Astrocyte (in vitro differentiated cells and primary cell): Measurements from ENCODE around the gene GRIN2A. TPM values are rescaled to one million over a fixed set of nuclear protein-coding genes. Genes with fewer than 3 reads are reported as not detected.

ENCODE experiments used
- DNase-seq: peaks from one replicate; pipeline ENCODE4 v3.0.0-alpha.2; 2010; ENCODE audit warnings: low read depth
- FAIRE-seq: peaks from 2 replicates; lab custom pipeline; 2011; peaks lifted over from hg19 to GRCh38; lab: Jason Lieb, UNC
- H2AFZ ChIP-seq: 2 replicates; pipeline ENCODE4 v1.6.0; 2012; ENCODE audit warnings: low read depth, low read length, inconsistent platforms
- H3K27ac ChIP-seq: 2 replicates; pipeline ENCODE4 v1.5.1; 2011; ENCODE audit warnings: low read depth, low read length, inconsistent platforms
- H3K27me3 ChIP-seq: 2 replicates; pipeline ENCODE4 v1.6.0; 2011; ENCODE audit warnings: low read length, inconsistent platforms; ENCODE audit not compliant: insufficient read depth
- H3K36me3 ChIP-seq: 2 replicates; pipeline ENCODE4 v1.5.1; 2011; ENCODE audit warnings: low read length, inconsistent platforms; ENCODE audit not compliant: insufficient read depth
- H3K4me1 ChIP-seq: 2 replicates; pipeline ENCODE4 v1.5.1; 2011; ENCODE audit warnings: low read length, inconsistent platforms; ENCODE audit not compliant: insufficient read depth
- H3K4me2 ChIP-seq: 2 replicates; pipeline ENCODE4 v1.6.0; 2012; ENCODE audit warnings: low read length, inconsistent platforms
- H3K4me3 ChIP-seq: 2 replicates; pipeline ENCODE4 v1.5.1; 2011; ENCODE audit warnings: low read depth, mild to moderate bottlenecking, low read length, inconsistent platforms; ENCODE audit not compliant: insufficient read depth
- H3K79me2 ChIP-seq: 2 replicates; pipeline ENCODE4 v1.6.0; 2012; ENCODE audit warnings: mild to moderate bottlenecking, low read length, inconsistent platforms; ENCODE audit not compliant: insufficient read depth
- H3K9ac ChIP-seq: 2 replicates; pipeline ENCODE4 v1.6.0; 2012; ENCODE audit warnings: mild to moderate bottlenecking, low read length, inconsistent platforms
- H3K9me3 ChIP-seq: 2 replicates; pipeline ENCODE4 v1.5.1; 2012; ENCODE audit warnings: low read depth, mild to moderate bottlenecking, low read length, inconsistent platforms; ENCODE audit not compliant: insufficient read depth
- H4K20me1 ChIP-seq: 2 replicates; pipeline ENCODE4 v1.6.0; 2012; ENCODE audit warnings: low read length, inconsistent platforms; ENCODE audit not compliant: insufficient read depth
- H3K27ac Mint-ChIP-seq: one replicate; pipeline ENCODE4 v1.8.0; 2021; ENCODE audit warnings: mild to moderate bottlenecking, mixed read lengths; ENCODE audit not compliant: unreplicated experiment
- H3K27me3 Mint-ChIP-seq: one replicate; pipeline ENCODE4 v1.8.0; 2021; ENCODE audit warnings: low read depth, mixed read lengths; ENCODE audit not compliant: unreplicated experiment
- H3K36me3 Mint-ChIP-seq: one replicate; pipeline ENCODE4 v1.8.0; 2021; ENCODE audit warnings: low read depth, mixed read lengths; ENCODE audit not compliant: unreplicated experiment
- H3K4me1 Mint-ChIP-seq: one replicate; pipeline ENCODE4 v1.8.0; 2021; ENCODE audit warnings: low read depth, mixed read lengths; ENCODE audit not compliant: unreplicated experiment
- H3K4me3 Mint-ChIP-seq: one replicate; pipeline ENCODE4 v1.8.0; 2021; ENCODE audit warnings: mild to moderate bottlenecking, moderate library complexity, mixed read lengths; ENCODE audit not compliant: unreplicated experiment
- H3K9me3 Mint-ChIP-seq: one replicate; pipeline ENCODE4 v1.8.0; 2021; ENCODE audit warnings: mild to moderate bottlenecking, mixed read lengths; ENCODE audit not compliant: unreplicated experiment
- EZH2 ChIP-seq: IDR thresholded peaks from 2 replicates; pipeline ENCODE4 v1.6.1; 2012; ENCODE audit warnings: mild to moderate bottlenecking, low read length, inconsistent platforms; ENCODE audit not compliant: insufficient read depth
- total RNA-seq: library from RNA; stranded (reverse); gene quantifications from 2 replicates; pipeline ENCODE4 v1.2.1, GENCODE V29; 2021
- TF ChIP-seq, protein P1 (sequence below): IDR thresholded peaks from 2 replicates; pipeline ENCODE4 v1.5.1; 2011; ENCODE audit warnings: low read depth, mild to moderate bottlenecking, inconsistent platforms, low read length, moderate library complexity; ENCODE audit not compliant: insufficient read depth

GRIN2A gene
- total RNA-seq, 1 donor from 2014 or later, result 0.68 TPM

DNA sequence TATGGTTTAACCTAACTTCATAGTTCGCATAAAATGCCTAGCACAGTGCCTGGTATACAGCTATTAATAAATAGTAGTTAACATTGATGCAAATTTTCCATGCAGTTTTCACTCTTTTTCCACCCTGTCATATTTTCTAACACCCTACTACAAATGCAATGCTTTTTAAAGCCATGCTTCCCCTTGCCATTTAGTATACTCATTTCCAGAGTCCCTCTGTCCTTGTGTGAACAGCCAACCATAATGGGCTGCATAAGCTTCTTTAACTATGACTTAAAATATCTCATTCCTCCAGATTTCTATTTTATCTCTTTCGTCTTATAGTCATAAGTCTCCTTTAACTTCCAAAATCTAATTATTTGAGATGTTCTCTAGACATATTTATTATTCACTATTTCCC is 284.1 kb downstream of the GRIN2A start:
- TF ChIP-seq, protein P1, sequence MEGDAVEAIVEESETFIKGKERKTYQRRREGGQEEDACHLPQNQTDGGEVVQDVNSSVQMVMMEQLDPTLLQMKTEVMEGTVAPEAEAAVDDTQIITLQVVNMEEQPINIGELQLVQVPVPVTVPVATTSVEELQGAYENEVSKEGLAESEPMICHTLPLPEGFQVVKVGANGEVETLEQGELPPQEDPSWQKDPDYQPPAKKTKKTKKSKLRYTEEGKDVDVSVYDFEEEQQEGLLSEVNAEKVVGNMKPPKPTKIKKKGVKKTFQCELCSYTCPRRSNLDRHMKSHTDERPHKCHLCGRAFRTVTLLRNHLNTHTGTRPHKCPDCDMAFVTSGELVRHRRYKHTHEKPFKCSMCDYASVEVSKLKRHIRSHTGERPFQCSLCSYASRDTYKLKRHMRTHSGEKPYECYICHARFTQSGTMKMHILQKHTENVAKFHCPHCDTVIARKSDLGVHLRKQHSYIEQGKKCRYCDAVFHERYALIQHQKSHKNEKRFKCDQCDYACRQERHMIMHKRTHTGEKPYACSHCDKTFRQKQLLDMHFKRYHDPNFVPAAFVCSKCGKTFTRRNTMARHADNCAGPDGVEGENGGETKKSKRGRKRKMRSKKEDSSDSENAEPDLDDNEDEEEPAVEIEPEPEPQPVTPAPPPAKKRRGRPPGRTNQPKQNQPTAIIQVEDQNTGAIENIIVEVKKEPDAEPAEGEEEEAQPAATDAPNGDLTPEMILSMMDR, result no peak
- TF ChIP-seq EZH2, result no peak
- Histone ChIP-seq H3K36me3 (no peaks in the 10 kb centered on the region), H4K20me1 (no peaks in the 10 kb centered on the region), H3K79me2 (no peaks in the 10 kb centered on the region), H3K4me2 (no peak overlapping the region), H3K4me1 (no peaks in the 10 kb centered on the region), H3K9me3 (no peaks in the 10 kb centered on the region), H3K4me3 (no peak overlapping the region), H3K9ac (no peak overlapping the region), H3K27ac (no peak overlapping the region), H3K27me3 (no peaks in the 10 kb centered on the region), H2AFZ (no peak overlapping the region)
- H3K36me3 Mint-ChIP-seq, result no peaks in the 10 kb centered on the region
- peaks cover 3% of the 10 kb centered on the region for H3K27me3 Mint-ChIP-seq
- H3K27ac Mint-ChIP-seq, result no peak overlapping the region
- DNase-seq (no peak), FAIRE-seq (no peak)
- H3K4me3 Mint-ChIP-seq, result no peak overlapping the region
- H3K9me3 Mint-ChIP-seq, result no peaks in the 10 kb centered on the region
- no peaks in the 10 kb centered on the region for H3K4me1 Mint-ChIP-seq

GRCh38 chr16:9895817-9896216 is 286.4 kb downstream of the GRIN2A start:
- TF ChIP-seq, protein P1, result no peak
- no peak for TF ChIP-seq EZH2
- Mint-ChIP-seq H3K27ac (no peak overlapping the region), H3K27me3 (peaks cover 8% of the 10 kb centered on the region)

GRCh38 chr16:9885876-9886275 is 296.4 kb downstream of the GRIN2A start:
- FAIRE-seq (no peak), DNase-seq (no peak)
- no peak overlapping the region for H3K9ac ChIP-seq
- no peaks in the 10 kb centered on the region for H3K36me3 ChIP-seq
- H3K27me3 ChIP-seq, result no peaks in the 10 kb centered on the region
- no peaks in the 10 kb centered on the region for H3K79me2 ChIP-seq
- Mint-ChIP-seq H3K27me3 (peaks cover 10% of the 10 kb centered on the region), H3K9me3 (no peaks in the 10 kb centered on the region), H3K4me1 (no peaks in the 10 kb centered on the region), H3K36me3 (no peaks in the 10 kb centered on the region), H3K4me3 (no peak overlapping the region), H3K27ac (no peak overlapping the region)
- no peak overlapping the region for H3K27ac ChIP-seq
- H3K4me2 ChIP-seq, result no peak overlapping the region
- no peaks in the 10 kb centered on the region for H4K20me1 ChIP-seq
- no peak for TF ChIP-seq EZH2
- TF ChIP-seq, protein P1, result no peak
- no peak overlapping the region for H2AFZ ChIP-seq
- no peaks in the 10 kb centered on the region for H3K4me1 ChIP-seq
- H3K9me3 ChIP-seq, result no peaks in the 10 kb centered on the region
- H3K4me3 ChIP-seq, result no peak overlapping the region

More at GRCh38 chr16:9895817-9896216, 286.4 kb downstream of the GRIN2A start:
- Histone ChIP-seq H3K36me3 (no peaks in the 10 kb centered on the region), H3K4me2 (no peak overlapping the region), H3K4me1 (no peaks in the 10 kb centered on the region), H3K9ac (no peak overlapping the region), H2AFZ (no peak overlapping the region), H3K27ac (no peak overlapping the region), H3K27me3 (no peaks in the 10 kb centered on the region), H3K4me3 (no peak overlapping the region), H4K20me1 (no peaks in the 10 kb centered on the region), H3K79me2 (no peaks in the 10 kb centered on the region), H3K9me3 (no peaks in the 10 kb centered on the region)
- H3K36me3 Mint-ChIP-seq, result no peaks in the 10 kb centered on the region
- H3K9me3 Mint-ChIP-seq, result no peaks in the 10 kb centered on the region
- H3K4me3 Mint-ChIP-seq, result no peak overlapping the region
- FAIRE-seq (no peak), DNase-seq (no peak)
- no peaks in the 10 kb centered on the region for H3K4me1 Mint-ChIP-seq
